ENCODE results near the gene NRBF2.

Gene NRBF2

DNA sequence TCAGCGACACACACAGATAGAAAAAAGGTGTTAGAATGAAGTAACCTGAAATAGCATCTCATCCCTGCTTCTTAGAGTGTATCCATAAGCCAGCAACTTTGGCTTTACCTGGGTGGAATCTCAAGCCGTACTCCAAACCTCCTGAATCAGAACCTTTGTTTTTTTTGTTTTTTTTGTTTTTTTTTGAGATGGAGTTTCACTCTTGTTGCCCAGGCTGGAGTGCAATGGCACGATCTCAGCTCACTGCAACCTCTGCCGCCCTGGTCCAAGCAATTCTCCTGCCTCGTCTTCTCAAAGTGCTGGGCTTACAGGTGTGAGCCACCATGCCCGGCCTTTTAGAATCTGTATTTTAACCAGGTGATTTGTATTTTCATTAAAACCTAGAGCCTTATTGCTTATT is 9.0 kb downstream of the NRBF2 start:
- Histone ChIP-seq H3K4me2 (ENCODE audit: low read depth, low read length) (no peak overlapping the region), H3K9ac (ENCODE audit: low read length) (no peak overlapping the region), H2AFZ (ENCODE audit: low read length) (no peak overlapping the region), H3K79me2 (ENCODE audit: low read length) (peaks cover 99% of the 10 kb centered on the region), H3K4me3 (ENCODE audit: low read length) (no peak overlapping the region), H3K36me3 (replicated peaks; ENCODE audit: insufficient read depth, low read length) (no peaks in the 10 kb centered on the region; the same call in 1 of the 2 replicates), H3K27ac (ENCODE audit: low read length) (no peak overlapping the region), H4K20me1 (ENCODE audit: insufficient read depth, low read length) (peaks cover 3% of the 10 kb centered on the region; the same call in 1 of the 2 replicates), H3F3A (ENCODE audit: insufficient read depth, low read length) (no peaks in the 10 kb centered on the region), H3K9me3 (replicated peaks; ENCODE audit: insufficient read depth, low read length) (no peaks in the 10 kb centered on the region), H3K27me3 (replicated peaks; ENCODE audit: insufficient read depth, low read length) (no peaks in the 10 kb centered on the region), H3K9me2 (replicated peaks; ENCODE audit: insufficient read depth, low read length) (no peaks in the 10 kb centered on the region), H3K4me1 (ENCODE audit: low read length) (no peaks in the 10 kb centered on the region)
- DNase-seq: no peak
- TF ChIP-seq EZH2phosphoT487 (IDR thresholded peaks at IDR 0.05; ENCODE audit: low read length): no peak
- TF ChIP-seq EZH2 (optimal IDR thresholded peaks at IDR 0.05; ENCODE audit: low read depth, low read length): no peak
- TF ChIP-seq, protein P1, sequence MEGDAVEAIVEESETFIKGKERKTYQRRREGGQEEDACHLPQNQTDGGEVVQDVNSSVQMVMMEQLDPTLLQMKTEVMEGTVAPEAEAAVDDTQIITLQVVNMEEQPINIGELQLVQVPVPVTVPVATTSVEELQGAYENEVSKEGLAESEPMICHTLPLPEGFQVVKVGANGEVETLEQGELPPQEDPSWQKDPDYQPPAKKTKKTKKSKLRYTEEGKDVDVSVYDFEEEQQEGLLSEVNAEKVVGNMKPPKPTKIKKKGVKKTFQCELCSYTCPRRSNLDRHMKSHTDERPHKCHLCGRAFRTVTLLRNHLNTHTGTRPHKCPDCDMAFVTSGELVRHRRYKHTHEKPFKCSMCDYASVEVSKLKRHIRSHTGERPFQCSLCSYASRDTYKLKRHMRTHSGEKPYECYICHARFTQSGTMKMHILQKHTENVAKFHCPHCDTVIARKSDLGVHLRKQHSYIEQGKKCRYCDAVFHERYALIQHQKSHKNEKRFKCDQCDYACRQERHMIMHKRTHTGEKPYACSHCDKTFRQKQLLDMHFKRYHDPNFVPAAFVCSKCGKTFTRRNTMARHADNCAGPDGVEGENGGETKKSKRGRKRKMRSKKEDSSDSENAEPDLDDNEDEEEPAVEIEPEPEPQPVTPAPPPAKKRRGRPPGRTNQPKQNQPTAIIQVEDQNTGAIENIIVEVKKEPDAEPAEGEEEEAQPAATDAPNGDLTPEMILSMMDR (IDR thresholded peaks at IDR 0.05; ENCODE audit: low read length): no peak

DNA sequence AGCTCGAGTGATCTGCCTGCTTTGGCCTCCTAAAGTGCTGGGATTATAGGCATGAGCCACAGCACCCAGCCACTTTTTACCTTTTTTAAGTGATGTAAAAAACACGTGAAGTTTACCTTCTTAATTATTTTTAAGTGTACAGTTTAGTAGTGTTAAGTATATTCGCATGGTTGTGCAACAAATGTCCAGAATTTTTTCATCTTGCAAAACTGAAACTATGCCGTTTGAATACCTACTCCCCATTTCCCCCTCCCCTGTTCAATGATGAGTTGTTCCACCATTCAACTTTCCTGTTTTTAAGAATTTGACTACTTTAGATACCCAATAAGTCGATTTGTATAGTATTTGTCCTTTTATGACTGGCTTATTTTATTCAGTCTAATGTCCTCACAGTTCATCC is 10.9 kb downstream of the NRBF2 start:
- Histone ChIP-seq H3K9ac (ENCODE audit: low read length) (no peak overlapping the region), H3K9me3 (replicated peaks; ENCODE audit: insufficient read depth, low read length) (no peaks in the 10 kb centered on the region), H3K4me3 (ENCODE audit: low read length) (no peak overlapping the region), H3K4me2 (ENCODE audit: low read depth, low read length) (no peak overlapping the region), H4K20me1 (ENCODE audit: insufficient read depth, low read length) (peaks cover 3% of the 10 kb centered on the region; the same call in 1 of the 2 replicates), H3K4me1 (ENCODE audit: low read length) (no peaks in the 10 kb centered on the region), H2AFZ (ENCODE audit: low read length) (no peak overlapping the region), H3K27me3 (replicated peaks; ENCODE audit: insufficient read depth, low read length) (no peaks in the 10 kb centered on the region), H3K9me2 (replicated peaks; ENCODE audit: insufficient read depth, low read length) (no peaks in the 10 kb centered on the region), H3K36me3 (replicated peaks; ENCODE audit: insufficient read depth, low read length) (no peaks in the 10 kb centered on the region; the same call in 1 of the 2 replicates), H3K79me2 (ENCODE audit: low read length) (peaks cover 96% of the 10 kb centered on the region), H3F3A (ENCODE audit: insufficient read depth, low read length) (no peaks in the 10 kb centered on the region), H3K27ac (ENCODE audit: low read length) (no peak overlapping the region)
- TF ChIP-seq, protein P1 (IDR thresholded peaks at IDR 0.05; ENCODE audit: low read length): no peak
- TF ChIP-seq EZH2phosphoT487 (IDR thresholded peaks at IDR 0.05; ENCODE audit: low read length) (no peak), EZH2 (optimal IDR thresholded peaks at IDR 0.05; ENCODE audit: low read depth, low read length) (no peak)
- DNase-seq: no peak

GRCh38 chr10:63145782-63146181 is 12.7 kb downstream of the NRBF2 start:
- Histone ChIP-seq H3K4me1 (ENCODE audit: low read length) (no peaks in the 10 kb centered on the region), H3K9me3 (replicated peaks; ENCODE audit: insufficient read depth, low read length) (no peaks in the 10 kb centered on the region), H3K9me2 (replicated peaks; ENCODE audit: insufficient read depth, low read length) (no peaks in the 10 kb centered on the region), H2AFZ (ENCODE audit: low read length) (no peak overlapping the region), H3K27ac (ENCODE audit: low read length) (no peak overlapping the region), H3K36me3 (replicated peaks; ENCODE audit: insufficient read depth, low read length) (no peaks in the 10 kb centered on the region; the same call in 1 of the 2 replicates), H3K27me3 (replicated peaks; ENCODE audit: insufficient read depth, low read length) (no peaks in the 10 kb centered on the region), H3K79me2 (ENCODE audit: low read length) (peaks cover 94% of the 10 kb centered on the region), H3K4me2 (ENCODE audit: low read depth, low read length) (no peak overlapping the region), H3K9ac (ENCODE audit: low read length) (no peak overlapping the region), H3F3A (ENCODE audit: insufficient read depth, low read length) (no peaks in the 10 kb centered on the region), H3K4me3 (ENCODE audit: low read length) (no peak overlapping the region), H4K20me1 (ENCODE audit: insufficient read depth, low read length) (peaks cover 3% of the 10 kb centered on the region; the same call in 1 of the 2 replicates)
- TF ChIP-seq, protein P1 (IDR thresholded peaks at IDR 0.05; ENCODE audit: low read length): no peak
- TF ChIP-seq EZH2phosphoT487 (IDR thresholded peaks at IDR 0.05; ENCODE audit: low read length): no peak
- no peak for TF ChIP-seq EZH2 (optimal IDR thresholded peaks at IDR 0.05; ENCODE audit: low read depth, low read length)
- no peak for DNase-seq

Data from MM.1S (cell line).